Stomach (tissue), 9 donors: ENCODE results near the gene FBXO9. TPM values are rescaled to one million over a fixed set of nuclear protein-coding genes. Genes with fewer than 3 reads are reported as not detected.

Source experiments
- DNase-seq, 2 donors: peaks; one replicate each; pipeline versions ENCODE4 v3.0.0 to v3.0.0-alpha.2; 2013 to 2019
- H3K27ac ChIP-seq, 5 donors: fragments of 200-600 bp in 4 of 5; sonication (generic) in 4 of 5; one replicate each; pipeline ENCODE4 v1.5.1; 2013 to 2019; ENCODE audit warnings: mild to moderate bottlenecking in 1 of 5, moderate library complexity in 1 of 5
- H3K27me3 ChIP-seq, 3 donors: fragments of 200-600 bp; sonication (generic); one replicate each; pipeline ENCODE4 v1.5.1; 2017 to 2019; ENCODE audit warnings: mixed run types in 1 of 3
- H3K36me3 ChIP-seq, 4 donors: fragments of 200-600 bp; sonication (generic); 1 replicate in 3 of 4; 2 replicates in 1 of 4; pipeline ENCODE4 v1.5.1; 2016 to 2019
- H3K4me1 ChIP-seq, 4 donors: fragments of 200-600 bp; sonication (generic); one replicate each; pipeline ENCODE4 v1.5.1; 2016 to 2019
- H3K4me3 ChIP-seq, 4 donors: fragments of 200-600 bp; sonication (generic) in 3 of 4; one replicate each; pipeline ENCODE4 v1.5.1; 2016 to 2019; ENCODE audit warnings: mild to moderate bottlenecking in 1 of 4
- H3K9me3 ChIP-seq, 4 donors: fragments of 200-600 bp; sonication (generic); one replicate each; pipeline ENCODE4 v1.5.1; 2016 to 2019
- EP300 ChIP-seq: sonication (generic); formaldehyde crosslinking; IDR thresholded peaks from one replicate; pipeline ENCODE4 v1.6.1; 2017; ENCODE audit warnings: antibody characterized with exemption
- POLR2A ChIP-seq, 4 donors: fragments of 450-650 bp; IDR thresholded peaks; one replicate each; pipeline ENCODE4 v1.6.1; 2016; ENCODE audit warnings: antibody characterized with exemption in 4 of 4, control low read depth in 2 of 4, mild to moderate bottlenecking in 1 of 4, moderate library complexity in 1 of 4
- POLR2AphosphoS5 ChIP-seq, 3 donors: sonication (generic); formaldehyde crosslinking; IDR thresholded peaks; one replicate each; pipeline ENCODE4 v1.6.1; 2016; ENCODE audit warnings: antibody characterized with exemption in 3 of 3
- WGBS, 5 donors: extraction: QIAGEN DNeasy Blood & Tissue Kit in 3 of 5; methylation state at CpG; one replicate each; pipeline versions ENCODE4 v1.1.5 to v1.1.7; 2013 to 2018; 5-methylcytosine and 5-hydroxymethylcytosine counted together
- intact Hi-C: fragments of 100-400 bp; cut with DNase I; formaldehyde crosslinking; loops from one replicate; pipeline ENCODE4 v1.15.1; 2023; ENCODE audit warnings: low total_unique reads
- polyA plus RNA-seq, 3 donors: library from polyadenylated mRNA; stranded (reverse); fragments of 200-250 nt; gene quantifications; one replicate each; pipeline ENCODE4 v1.2.3, GENCODE V29; 2013
- total RNA-seq, 5 donors: library from RNA; depleted of rRNA; stranded (reverse); fragments of >200 nt; gene quantifications; one replicate each; pipeline versions ENCODE4 v1.1.0 to v1.2.3, GENCODE V29; 2014 to 2016
- TF ChIP-seq, protein P1 (sequence below), 7 experiments: fragments of 450-650 bp in 4 of 7; fragments of 200-600 bp in 3 of 7; sonication (generic) in 3 of 7; IDR thresholded peaks; one replicate each; pipeline ENCODE4 v1.5.1; 2016 to 2019; ENCODE audit warnings: antibody characterized with exemption in 7 of 7, control low read depth in 2 of 7, mild to moderate bottlenecking in 1 of 7
- donor health status: healthy with polysubstance abuse.
- donor health status: Bipolar disorder and iron deficiency.
- donor health status: healthy.

The FBXO9 gene
- total and polyA plus RNA-seq, 8 donors = 33.9 to 119 (median 59.9) TPM

DNA sequence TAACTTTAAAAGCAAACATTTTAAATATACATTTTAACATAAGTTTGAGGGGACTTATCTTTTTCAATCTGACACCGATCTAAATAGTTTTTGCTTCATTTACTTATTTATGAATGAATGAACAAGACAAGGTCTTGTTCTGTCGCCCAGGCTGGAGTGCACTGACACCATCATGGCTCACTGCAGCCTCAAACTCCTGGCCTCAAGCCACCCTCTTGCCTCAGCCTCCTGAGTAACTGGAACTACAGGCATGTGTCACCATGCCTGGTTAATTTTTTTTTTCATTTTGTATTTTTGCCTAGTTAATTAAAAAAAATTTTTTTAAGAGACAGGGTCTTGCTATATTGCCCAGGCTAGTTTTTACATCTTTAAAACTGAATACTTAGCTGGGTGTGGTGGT, 25.4 kb downstream of the FBXO9 start:
- WGBS, 5 donors = 84 to 94% (median 90%) methylated on average over 2 of the region's 2 CpGs
- Histone ChIP-seq H3K9me3 (no peaks in the 10 kb centered on the region), H3K4me1 (peaks cover 0 to 7% (median 0%) of the 10 kb centered on the region in 4 donors), H3K4me3 (no peak overlapping the region), H3K36me3 (peaks cover 60 to 97% (median 95%) of the 10 kb centered on the region in 4 donors), H3K27me3 (no peaks in the 10 kb centered on the region), H3K27ac (no peak overlapping the region)
- no peak for DNase-seq
- TF ChIP-seq EP300 (no peak), POLR2AphosphoS5 (IDR thresholded peaks at IDR 0.05) (no peak), POLR2A (IDR thresholded peaks at IDR 0.05) (no peak)
- TF ChIP-seq, protein P1, sequence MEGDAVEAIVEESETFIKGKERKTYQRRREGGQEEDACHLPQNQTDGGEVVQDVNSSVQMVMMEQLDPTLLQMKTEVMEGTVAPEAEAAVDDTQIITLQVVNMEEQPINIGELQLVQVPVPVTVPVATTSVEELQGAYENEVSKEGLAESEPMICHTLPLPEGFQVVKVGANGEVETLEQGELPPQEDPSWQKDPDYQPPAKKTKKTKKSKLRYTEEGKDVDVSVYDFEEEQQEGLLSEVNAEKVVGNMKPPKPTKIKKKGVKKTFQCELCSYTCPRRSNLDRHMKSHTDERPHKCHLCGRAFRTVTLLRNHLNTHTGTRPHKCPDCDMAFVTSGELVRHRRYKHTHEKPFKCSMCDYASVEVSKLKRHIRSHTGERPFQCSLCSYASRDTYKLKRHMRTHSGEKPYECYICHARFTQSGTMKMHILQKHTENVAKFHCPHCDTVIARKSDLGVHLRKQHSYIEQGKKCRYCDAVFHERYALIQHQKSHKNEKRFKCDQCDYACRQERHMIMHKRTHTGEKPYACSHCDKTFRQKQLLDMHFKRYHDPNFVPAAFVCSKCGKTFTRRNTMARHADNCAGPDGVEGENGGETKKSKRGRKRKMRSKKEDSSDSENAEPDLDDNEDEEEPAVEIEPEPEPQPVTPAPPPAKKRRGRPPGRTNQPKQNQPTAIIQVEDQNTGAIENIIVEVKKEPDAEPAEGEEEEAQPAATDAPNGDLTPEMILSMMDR (IDR thresholded peaks at IDR 0.05) = no peak
- intact Hi-C loops = no loop called here

GRCh38 chr6:53095270-53095669, 30.1 kb downstream of the FBXO9 start:
- Histone ChIP-seq H3K9me3 (no peaks in the 10 kb centered on the region), H3K36me3 (peaks cover 69 to 100% (median 98%) of the 10 kb centered on the region in 4 donors), H3K4me3 (no peak overlapping the region), H3K27ac (no peak overlapping the region), H3K27me3 (no peaks in the 10 kb centered on the region), H3K4me1 (no peaks in the 10 kb centered on the region)
- no peak for DNase-seq
- intact Hi-C loops = no loop called here
- TF ChIP-seq, protein P1 (IDR thresholded peaks at IDR 0.05) = no peak
- TF ChIP-seq POLR2A (IDR thresholded peaks at IDR 0.05) = no peak
- no peak for TF ChIP-seq EP300
- 82 to 90% (median 87%) methylated on average over 3 of the region's 3 CpGs for WGBS, 5 donors

DNA sequence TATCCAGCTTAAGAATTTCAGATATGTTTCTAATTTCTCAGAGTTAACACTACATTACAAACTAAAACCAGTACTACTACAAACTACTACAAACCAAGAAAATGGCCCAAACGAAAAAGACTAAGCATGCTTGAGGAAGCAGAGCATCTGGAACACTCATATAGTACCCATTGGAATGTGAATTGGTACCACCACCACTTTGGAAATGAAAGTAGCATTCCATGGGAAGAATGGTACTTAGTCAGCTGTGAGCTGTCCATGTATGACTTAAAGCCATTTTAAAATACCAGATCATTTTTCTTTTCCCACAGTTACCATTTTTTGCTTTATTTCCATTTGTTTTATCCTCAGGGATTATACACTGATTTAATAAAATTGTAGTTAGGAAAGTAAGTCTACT, 30.5 kb downstream of the FBXO9 start:
- Histone ChIP-seq H3K36me3 (peaks cover 65 to 100% (median 97%) of the 10 kb centered on the region in 4 donors), H3K27ac (no peak overlapping the region), H3K27me3 (no peaks in the 10 kb centered on the region), H3K9me3 (no peaks in the 10 kb centered on the region), H3K4me3 (no peak overlapping the region), H3K4me1 (no peaks in the 10 kb centered on the region)
- 63 to 79% (median 73%) methylated on average over 1 of the region's 1 CpG for WGBS, 5 donors
- DNase-seq = no peak
- TF ChIP-seq EP300 (no peak), POLR2AphosphoS5 (IDR thresholded peaks at IDR 0.05) (no peak), POLR2A (IDR thresholded peaks at IDR 0.05) (no peak)
- TF ChIP-seq, protein P1 (IDR thresholded peaks at IDR 0.05) = no peak
- intact Hi-C loops = no loop called here

DNA sequence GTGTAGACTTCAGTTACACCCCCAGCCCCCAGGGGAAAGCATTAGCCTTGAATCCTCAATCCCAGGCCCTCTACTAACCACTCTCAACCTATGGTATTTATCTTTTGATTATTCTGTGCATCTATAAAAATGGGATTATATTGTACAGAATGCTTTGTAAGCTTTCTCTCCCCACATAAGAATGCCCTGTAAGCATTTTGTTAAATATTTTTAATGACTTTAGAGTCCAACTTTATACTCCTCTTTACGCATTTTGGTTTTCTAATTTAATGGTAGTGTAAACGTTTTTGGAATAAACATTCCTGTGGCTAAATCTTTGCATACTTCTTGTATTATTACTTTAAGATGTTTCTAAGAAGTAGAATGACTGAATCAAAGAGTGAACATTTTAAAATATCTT, 35.4 kb downstream of the FBXO9 start:
- TF ChIP-seq POLR2AphosphoS5 (IDR thresholded peaks at IDR 0.05) (no peak), EP300 (no peak), POLR2A (IDR thresholded peaks at IDR 0.05) (no peak)
- TF ChIP-seq, protein P1 (IDR thresholded peaks at IDR 0.05) = no peak
- Histone ChIP-seq H3K36me3 (peaks cover 44 to 79% (median 74%) of the 10 kb centered on the region in 4 donors), H3K9me3 (no peaks in the 10 kb centered on the region), H3K4me3 (no peak overlapping the region), H3K27ac (no peak overlapping the region), H3K4me1 (no peaks in the 10 kb centered on the region), H3K27me3 (no peaks in the 10 kb centered on the region)
- intact Hi-C loops = no loop called here
- no peak for DNase-seq
- 16 to 29% (median 25%) methylated on average over 2 of the region's 2 CpGs for WGBS, 5 donors
